Islet precursor cell (in vitro differentiated cells): ENCODE measurements around the gene ATP2C1.

Source experiments
- DNase-seq: peaks from one replicate; pipeline ENCODE4 v3.0.0-alpha.2; 2018

The ATP2C1 gene

GRCh38 chr3:130895690-130896488 lies 2.0 kb downstream of the ATP2C1 start:
- DNase-seq: no peak

- DNase-seq: no peak
These were observed 3.4 kb downstream of the ATP2C1 start for GRCh38 chr3:130897316-130897715.

- no peak for DNase-seq
These were observed 7.1 kb downstream of the ATP2C1 start for GRCh38 chr3:130900959-130901358.

GRCh38 chr3:130901463-130902204 lies 7.8 kb downstream of the ATP2C1 start:
- DNase-seq: peak; percentile 55

- DNase-seq: no peak
These were observed 9.6 kb downstream of the ATP2C1 start for GRCh38 chr3:130903412-130903908.

GRCh38 chr3:130904491-130904890 lies 10.6 kb downstream of the ATP2C1 start:
- DNase-seq: no peak

GRCh38 chr3:130905551-130905950 lies 11.7 kb downstream of the ATP2C1 start:
- no peak for DNase-seq

GRCh38 chr3:130906374-130906995 lies 12.6 kb downstream of the ATP2C1 start:
- no peak for DNase-seq

GRCh38 chr3:130907500-130907899 lies 13.6 kb downstream of the ATP2C1 start:
- DNase-seq: no peak

- DNase-seq: no peak
These were observed 14.1 kb downstream of the ATP2C1 start for GRCh38 chr3:130907966-130908365.

GRCh38 chr3:130915567-130916292 lies 21.8 kb downstream of the ATP2C1 start:
- DNase-seq: no peak

- DNase-seq: no peak
These were observed 22.8 kb downstream of the ATP2C1 start for GRCh38 chr3:130916507-130917167.

- DNase-seq: no peak
These were observed 24.4 kb downstream of the ATP2C1 start for GRCh38 chr3:130918328-130918727.

- no peak for DNase-seq
These were observed 31.7 kb downstream of the ATP2C1 start for GRCh38 chr3:130925628-130926027.

- DNase-seq: no peak
These were observed 32.6 kb downstream of the ATP2C1 start for GRCh38 chr3:130926504-130926903.

GRCh38 chr3:130929804-130930203 lies 35.9 kb downstream of the ATP2C1 start:
- DNase-seq: no peak

GRCh38 chr3:130932979-130933378 lies 39.1 kb downstream of the ATP2C1 start:
- no peak for DNase-seq

- no peak for DNase-seq
These were observed 40.0 kb downstream of the ATP2C1 start for GRCh38 chr3:130933801-130934345.

GRCh38 chr3:130934442-130935089 lies 40.7 kb downstream of the ATP2C1 start:
- DNase-seq: no peak

GRCh38 chr3:130935761-130936492 lies 42.0 kb downstream of the ATP2C1 start:
- DNase-seq: no peak

GRCh38 chr3:130939753-130940152 lies 45.9 kb downstream of the ATP2C1 start:
- DNase-seq: no peak
